HG03135 (cell line): ENCODE results near the gene C11orf91.
A peak's percentile ranks its signal among the peaks of the same experiment; 100 is the strongest.
"Not testable (repeated sequence)": the region's sequence is repeated elsewhere in the genome, so short reads cannot be mapped to it uniquely, and the experiment has no call there.

Experiments
- ATAC-seq: cut with Tn5 transposase; IDR thresholded peaks from one replicate; pipeline ENCODE4 v1.9.1; 2021; ENCODE audit warnings: mild to moderate bottlenecking, moderate library complexity; ENCODE audit not compliant: unreplicated experiment

Gene C11orf91, protein sequence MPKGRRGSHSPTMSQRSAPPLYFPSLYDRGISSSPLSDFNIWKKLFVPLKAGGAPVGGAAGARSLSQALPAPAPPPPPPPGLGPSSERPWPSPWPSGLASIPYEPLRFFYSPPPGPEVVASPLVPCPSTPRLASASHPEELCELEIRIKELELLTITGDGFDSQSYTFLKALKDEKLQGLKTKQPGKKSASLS

GRCh38 chr11:33700502-33701271 is at the start of gene C11orf91:
Gene C11orf91 (minus strand): TSS chr11:33700826. CDS start chr11:33700740, 86 bp downstream.
- ATAC-seq: peak; percentile 89

DNA sequence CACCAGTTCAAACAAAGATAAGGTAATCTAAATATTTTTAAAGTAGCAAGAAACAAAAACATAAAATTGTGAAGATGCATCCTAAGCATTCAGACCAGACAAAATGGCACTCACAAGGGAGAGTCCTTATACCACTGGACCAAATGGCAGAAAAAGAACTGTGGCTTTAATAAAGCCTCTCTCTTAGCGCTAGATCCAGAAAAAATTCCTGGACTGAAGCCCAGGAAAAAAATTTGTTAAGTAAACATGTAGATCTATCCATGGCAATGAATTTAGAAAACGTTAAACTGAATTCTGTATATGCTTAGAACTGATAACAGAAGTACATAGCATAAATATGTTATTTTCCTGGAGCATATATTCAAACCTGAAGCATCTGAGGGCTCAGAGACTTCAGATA is 47.4 kb upstream of the C11orf91 start:
- no peak for ATAC-seq

DNA sequence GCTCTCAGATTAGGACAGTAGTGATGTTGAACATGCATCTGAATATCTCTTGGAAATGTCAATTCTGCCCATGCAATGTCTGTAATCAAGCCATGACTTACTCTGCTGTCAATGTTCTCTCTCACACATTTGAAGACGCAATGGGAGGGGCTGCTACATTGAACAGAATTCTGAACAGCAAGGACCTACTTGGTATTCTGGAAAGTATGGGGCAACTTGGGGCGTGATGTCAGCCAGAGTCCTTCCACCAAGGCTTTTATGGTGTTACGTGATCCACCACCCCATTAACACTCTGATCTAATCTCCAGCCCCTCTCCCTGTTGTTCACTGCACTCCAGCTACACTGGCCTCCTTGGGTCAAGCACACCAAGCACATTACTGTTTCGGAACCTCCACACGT is 42.7 kb upstream of the C11orf91 start:
- ATAC-seq: no peak

DNA sequence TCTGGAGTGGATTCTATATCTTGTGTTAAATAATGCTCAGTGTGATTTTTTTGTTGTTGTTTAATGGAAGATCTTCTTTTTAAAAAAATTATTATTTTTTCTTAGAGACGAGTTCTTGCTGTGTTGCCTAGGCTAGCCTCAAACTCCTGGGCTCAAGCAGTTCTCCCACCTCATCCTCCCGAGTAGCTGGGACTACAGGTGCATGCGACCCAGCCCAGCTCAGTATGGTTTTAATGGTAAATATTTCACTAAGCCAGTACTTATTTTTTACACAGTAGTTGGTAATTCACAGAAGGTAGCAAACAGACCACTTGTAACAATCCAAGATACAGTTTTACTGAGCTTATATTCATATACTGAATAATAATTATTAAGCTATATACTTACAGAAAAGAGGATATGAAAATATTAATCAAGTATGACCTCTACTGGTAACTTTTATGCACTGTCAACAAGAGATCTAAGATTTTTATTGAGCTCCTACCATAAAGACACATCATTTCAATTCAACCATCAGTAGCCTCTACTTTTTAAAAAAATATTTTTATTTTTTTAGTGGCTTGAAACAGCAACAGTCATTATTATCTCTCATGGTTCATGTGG is 41.7 kb upstream of the C11orf91 start:
- ATAC-seq: no peak

GRCh38 chr11:33741806-33742205 is 41.2 kb upstream of the C11orf91 start:
- ATAC-seq: no peak

DNA sequence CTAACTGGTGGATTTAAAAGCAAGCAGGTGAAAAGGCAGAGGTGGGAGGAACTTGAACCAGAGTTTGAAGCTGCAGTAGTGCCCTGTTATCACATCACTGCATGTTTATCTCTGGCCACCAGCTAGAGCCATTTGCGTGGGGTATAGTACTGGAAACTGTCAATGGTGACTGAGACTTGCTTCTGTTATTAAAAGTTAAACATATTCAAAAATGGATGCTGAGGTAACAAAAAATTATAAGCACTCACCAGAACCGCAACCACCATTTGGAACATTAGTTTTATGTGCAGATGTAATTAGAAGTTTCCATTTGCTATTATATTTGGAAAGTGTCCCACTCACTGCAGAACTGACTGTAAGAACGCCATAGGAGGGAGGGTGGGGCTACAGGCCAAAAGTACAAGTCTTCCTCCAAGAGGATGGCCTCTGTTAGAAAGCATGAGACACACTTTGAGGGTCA is 36.8 kb upstream of the C11orf91 start:
- no peak for ATAC-seq

- ATAC-seq: peak; percentile 47
These were observed 35.7 kb upstream of the C11orf91 start, which contains the start of gene CD59 for GRCh38 chr11:33736148-33736812. Gene CD59 (minus strand): TSS chr11:33736423. CDS start chr11:33722445, 13,978 bp downstream.

- peak; percentile 62 for ATAC-seq
These were observed 34.9 kb upstream of the C11orf91 start for GRCh38 chr11:33735271-33736147.

DNA sequence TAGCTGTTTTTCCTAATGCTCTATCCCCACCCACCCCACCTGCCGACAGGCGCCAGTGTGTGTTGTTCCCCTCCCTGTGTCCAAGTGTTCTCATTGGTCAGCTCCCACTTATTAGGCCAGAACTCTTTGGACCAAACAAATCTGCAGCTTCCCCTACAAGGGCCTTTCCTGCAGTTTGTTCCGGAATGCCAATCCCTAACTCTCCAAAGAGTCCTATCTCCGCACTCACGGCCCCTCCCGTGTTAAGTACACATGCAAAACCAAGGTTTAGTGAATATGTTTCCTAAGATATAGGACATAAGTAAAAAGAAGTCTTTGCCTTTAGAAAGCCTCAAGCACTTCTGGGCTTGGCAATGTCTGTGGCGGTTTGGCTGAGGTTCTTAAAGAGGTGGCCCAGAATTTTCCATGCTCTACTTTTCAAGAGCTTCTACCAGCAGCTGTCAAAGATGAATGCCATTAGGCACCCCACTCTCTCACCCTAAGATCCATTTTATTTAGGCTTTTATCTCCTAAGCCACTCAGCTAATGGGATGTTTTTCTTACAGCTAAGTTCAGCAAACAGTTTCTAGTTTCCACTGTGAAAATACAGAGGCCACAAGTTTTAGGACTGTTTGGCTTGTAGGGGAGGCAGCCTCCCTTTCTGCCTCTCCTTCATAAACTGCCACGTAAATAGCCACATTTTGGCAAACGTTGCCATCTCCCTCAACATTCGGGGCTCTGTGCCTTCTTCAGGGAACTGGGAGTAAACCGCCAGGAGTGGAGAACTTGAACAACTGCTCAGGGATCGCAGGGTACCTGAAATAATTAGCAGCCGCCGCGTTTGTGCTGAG is 34.0 kb upstream of the C11orf91 start:
- no peak for ATAC-seq

DNA sequence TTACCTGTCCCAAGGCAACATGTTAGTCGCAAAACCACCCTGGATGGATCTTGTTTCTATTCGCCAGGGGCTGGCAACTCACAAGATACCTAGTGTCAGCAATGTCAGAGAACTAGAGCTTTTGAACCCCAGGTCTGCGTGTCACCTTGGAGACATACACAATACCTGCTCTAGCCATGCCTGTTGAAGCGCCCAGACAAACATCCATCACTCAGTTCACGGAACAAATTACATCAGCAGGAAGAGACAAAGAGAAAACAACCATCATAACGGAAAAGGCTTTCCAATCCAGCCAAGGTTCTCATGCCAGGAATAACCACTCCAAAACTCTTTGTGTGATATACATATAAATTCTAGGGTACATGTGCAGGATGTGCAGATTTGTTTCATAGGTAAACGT is 33.4 kb upstream of the C11orf91 start:
- ATAC-seq: no peak

- ATAC-seq: no peak
These were observed 31.3 kb upstream of the C11orf91 start for GRCh38 chr11:33731723-33732531.

- no peak for ATAC-seq
These were observed 30.1 kb upstream of the C11orf91 start for GRCh38 chr11:33730716-33731115.

GRCh38 chr11:33729072-33729664 is 28.5 kb upstream of the C11orf91 start:
- ATAC-seq: not testable (repeated sequence)

DNA sequence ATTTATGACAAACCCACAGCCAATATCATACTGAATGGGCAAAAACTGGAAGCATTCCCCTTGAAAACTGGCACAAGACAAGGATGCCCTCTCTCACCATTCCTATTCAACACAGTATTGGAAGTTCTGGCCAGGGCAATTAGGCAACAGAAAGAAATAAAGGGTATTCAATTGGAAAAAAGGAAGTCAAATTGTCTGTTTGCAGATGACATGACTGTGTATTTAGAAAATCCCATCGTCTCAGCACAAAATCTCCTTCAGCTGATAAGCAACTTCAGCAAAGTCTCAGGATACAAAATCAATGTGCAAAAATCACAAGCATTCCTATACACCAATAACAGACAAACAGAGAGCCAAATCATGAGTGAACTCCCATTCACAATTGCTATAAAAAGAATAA is 26.9 kb upstream of the C11orf91 start:
- not testable (repeated sequence) for ATAC-seq

- no peak for ATAC-seq
These were observed 24.9 kb upstream of the C11orf91 start for GRCh38 chr11:33725496-33725895.

DNA sequence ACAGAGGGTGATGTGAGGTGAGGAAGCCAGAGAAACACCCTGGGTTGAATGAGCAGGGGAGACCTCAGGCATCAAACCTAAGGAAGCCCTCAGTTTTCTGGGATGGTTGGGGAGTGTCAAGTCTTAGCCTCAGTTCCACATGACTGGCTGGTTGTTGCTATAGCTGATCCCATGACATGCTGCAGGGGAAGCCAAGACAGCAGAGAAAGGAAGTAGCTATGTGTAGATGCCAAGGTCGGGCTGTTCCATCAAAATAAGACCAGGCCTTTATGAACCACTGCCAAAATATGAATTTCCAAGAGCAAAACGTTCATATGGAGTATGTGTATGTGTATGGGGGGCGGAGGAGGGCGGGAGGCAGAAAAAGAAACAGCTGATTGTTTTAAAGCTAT is 24.0 kb upstream of the C11orf91 start:
- no peak for ATAC-seq

DNA sequence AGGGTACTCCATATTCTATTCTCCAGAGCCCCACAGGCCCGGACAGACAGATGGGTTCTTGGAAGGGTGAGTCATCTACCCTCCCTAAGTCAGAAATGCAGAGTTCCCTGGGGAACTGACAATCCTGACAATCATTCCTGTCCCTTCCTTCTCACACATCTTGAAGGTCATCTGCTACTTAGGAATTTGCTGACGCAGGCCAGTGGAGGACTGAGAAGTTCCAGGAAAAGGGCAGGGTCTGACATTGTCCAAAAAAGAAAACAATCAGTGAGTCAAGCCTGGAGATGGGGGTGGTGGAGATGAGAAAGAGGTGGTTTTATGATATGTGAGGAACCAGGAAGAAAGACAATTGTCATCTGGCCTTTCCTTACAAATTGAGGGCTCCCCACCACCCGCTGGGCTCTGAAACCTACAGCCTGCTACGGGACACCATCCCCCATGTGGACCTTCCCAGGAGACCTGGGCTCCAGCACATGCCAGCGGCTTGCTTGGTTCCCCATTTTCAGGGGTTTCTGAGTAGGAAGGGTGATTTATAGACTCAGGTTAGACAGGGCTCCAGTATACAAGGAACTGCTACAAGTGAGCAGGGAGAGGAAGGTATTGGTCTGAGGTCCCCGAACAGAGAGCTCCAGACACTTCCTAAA is 22.7 kb upstream of the C11orf91 start:
- ATAC-seq: no peak
